Measurements from ENCODE around the gene AFF3. TPM values are rescaled to one million over a fixed set of nuclear protein-coding genes. Genes with fewer than 3 reads are reported as not detected.

AFF3 gene
- total and polyA plus RNA-seq, 7 donors = 0.46 to 25.0 (median 18.6) TPM

- intact Hi-C loops (cut with DNase I) = no loop called here
- 85 to 89% methylated on average over 2 of the region's 2 CpGs for WGBS, 2 donors
Measured at GRCh38 chr2:99562516-99562915, 579.9 kb downstream of the AFF3 start.

GRCh38 chr2:99561804-99562203 is 580.6 kb downstream of the AFF3 start:
- Histone ChIP-seq H3K4me1 (no peaks in the 10 kb centered on the region), H3K27me3 (no peaks in the 10 kb centered on the region), H3K36me3 (peaks cover 0 to 5% (median 0%) of the 10 kb centered on the region in 4 donors), H3K4me3 (no peak overlapping the region), H3K9me3 (no peaks in the 10 kb centered on the region), H3K27ac (no peak overlapping the region)
- no peak for DNase-seq
- WGBS, 2 donors = 76 to 88% methylated on average over 3 of the region's 3 CpGs
- TF ChIP-seq EP300 (IDR thresholded peaks at IDR 0.05) (no peak), POLR2A (IDR thresholded peaks at IDR 0.05) (no peak), CTCF (IDR thresholded peaks at IDR 0.05) (no peak), POLR2AphosphoS5 (IDR thresholded peaks at IDR 0.05) (no peak)
- intact Hi-C loops (cut with DNase I) = no loop called here

More at GRCh38 chr2:99562516-99562915, 579.9 kb downstream of the AFF3 start:
- no peak overlapping the region for H3K27ac ChIP-seq
- H3K4me1 ChIP-seq = no peaks in the 10 kb centered on the region
- H3K9me3 ChIP-seq = no peaks in the 10 kb centered on the region
- no peak overlapping the region for H3K4me3 ChIP-seq
- DNase-seq = no peak
- H3K27me3 ChIP-seq = no peaks in the 10 kb centered on the region
- TF ChIP-seq CTCF (IDR thresholded peaks at IDR 0.05) (no peak), POLR2AphosphoS5 (IDR thresholded peaks at IDR 0.05) (no peak), POLR2A (IDR thresholded peaks at IDR 0.05) (no peak)
- peaks cover 0 to 5% (median 0%) of the 10 kb centered on the region in 4 donors for H3K36me3 ChIP-seq

- DNase-seq = peak; percentile 91
- intact Hi-C loops (cut with DNase I) = loop anchor here (1.0 to 5.0 kb wide), 3 partner anchors 684 to 823 kb away; no protein-coding TSS in a partner anchor
- 3 to 6% methylated on average over 17 of the region's 17 CpGs for WGBS, 2 donors
Measured at GRCh38 chr2:99559075-99559662, 583.2 kb downstream of the AFF3 start.

GRCh38 chr2:99555404-99555803 is 587.0 kb downstream of the AFF3 start:
- no peaks in the 10 kb centered on the region for H3K27me3 ChIP-seq
- H3K4me3 ChIP-seq = no peak overlapping the region
- no peak overlapping the region for H3K27ac ChIP-seq
- H3K36me3 ChIP-seq = peaks cover 0 to 39% (median 0%) of the 10 kb centered on the region in 4 donors
- H3K4me1 ChIP-seq = no peaks in the 10 kb centered on the region
- intact Hi-C loops (cut with DNase I) = loop anchor here (5.0 kb wide), 1 partner anchor 827 kb away; no protein-coding TSS in a partner anchor
- no peaks in the 10 kb centered on the region for H3K9me3 ChIP-seq
- no peak for DNase-seq
- TF ChIP-seq EP300 (IDR thresholded peaks at IDR 0.05) = no peak
- 87 to 93% methylated on average over 2 of the region's 2 CpGs for whole genome bisulfite sequencing, 2 donors

More at GRCh38 chr2:99559075-99559662, 583.2 kb downstream of the AFF3 start:
- Histone ChIP-seq H3K9me3 (no peaks in the 10 kb centered on the region), H3K27ac (no peak overlapping the region), H3K4me3 (no peak overlapping the region), H3K4me1 (no peaks in the 10 kb centered on the region), H3K36me3 (peaks cover 0 to 8% (median 0%) of the 10 kb centered on the region in 4 donors), H3K27me3 (no peaks in the 10 kb centered on the region)
- no peak for TF ChIP-seq EP300 (IDR thresholded peaks at IDR 0.05)
- TF ChIP-seq CTCF (IDR thresholded peaks at IDR 0.05) = peak; percentile 84 to 99 (median 96)

- H3K27me3 ChIP-seq = no peaks in the 10 kb centered on the region
- no peaks in the 10 kb centered on the region for H3K9me3 ChIP-seq
- peaks cover 0 to 45% (median 0%) of the 10 kb centered on the region in 4 donors for H3K36me3 ChIP-seq
- no peak for DNase-seq
- WGBS, 2 donors = 67 to 89% methylated on average over 3 of the region's 3 CpGs
- H3K4me1 ChIP-seq = no peaks in the 10 kb centered on the region
- no peak for TF ChIP-seq POLR2A (IDR thresholded peaks at IDR 0.05)
- no peak for TF ChIP-seq POLR2AphosphoS5 (IDR thresholded peaks at IDR 0.05)
- TF ChIP-seq EP300 (IDR thresholded peaks at IDR 0.05) = no peak
- TF ChIP-seq CTCF (IDR thresholded peaks at IDR 0.05) = no peak
- intact Hi-C loops (cut with DNase I) = loop anchor here (5.0 kb wide), 1 partner anchor 827 kb away; no protein-coding TSS in a partner anchor
- no peak overlapping the region for H3K27ac ChIP-seq
- no peak overlapping the region for H3K4me3 ChIP-seq
Measured at GRCh38 chr2:99554871-99555270, 587.5 kb downstream of the AFF3 start.
